Astrocyte (in vitro differentiated cells and primary cell): ENCODE results near the gene DNAAF1.

Experiments used
- CTCF ChIP-seq: IDR thresholded peaks from 2 replicates; pipeline ENCODE4 v1.5.1; 2011; ENCODE audit warnings: low read depth, mild to moderate bottlenecking, inconsistent platforms, low read length, moderate library complexity; ENCODE audit not compliant: insufficient read depth
- EZH2 ChIP-seq: IDR thresholded peaks from 2 replicates; pipeline ENCODE4 v1.6.1; 2012; ENCODE audit warnings: mild to moderate bottlenecking, low read length, inconsistent platforms; ENCODE audit not compliant: insufficient read depth

GRCh38 chr16:84132527-84133285, 12.4 kb upstream of the DNAAF1 start:
- TF ChIP-seq CTCF (no peak), EZH2 (no peak)
